Right kidney (tissue), 1 donor: ENCODE data around the gene RFX2.
"Not testable (repeated sequence)": the region's sequence is repeated elsewhere in the genome, so short reads cannot be mapped to it uniquely, and the experiment has no call there.

Experiments used
- DNase-seq: peaks from one replicate; pipeline ENCODE4 v3.0.0-alpha.2; 2016

The RFX2 gene

DNA sequence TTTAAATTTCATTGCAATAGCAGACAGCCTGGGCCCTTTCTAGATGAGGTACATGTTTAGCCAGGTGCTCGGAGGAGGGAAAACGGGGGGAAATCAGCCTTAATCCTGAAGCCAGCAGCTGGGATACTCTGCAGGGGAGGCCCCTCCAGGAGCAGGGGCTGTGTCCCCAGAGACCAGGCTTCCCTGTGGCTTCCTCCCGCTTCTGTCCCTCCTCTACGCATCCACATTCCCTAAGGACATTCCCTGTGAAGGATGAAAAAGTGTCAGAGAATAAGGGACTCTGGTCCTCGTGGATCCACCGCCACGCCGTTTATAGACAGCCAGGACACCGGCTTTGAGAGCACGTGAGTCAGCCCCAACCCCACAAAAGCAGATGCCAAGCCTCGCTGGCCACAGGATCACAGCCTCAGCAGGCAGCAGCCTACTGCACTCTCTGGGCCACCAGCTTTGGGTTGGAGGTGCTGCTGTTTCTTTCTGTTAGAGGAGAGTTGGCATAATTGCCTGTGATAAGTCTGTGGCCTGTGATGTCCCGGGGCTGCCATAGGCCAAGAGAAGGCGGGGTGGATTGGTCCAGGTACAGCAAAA, 95.7 kb downstream of the RFX2 start:
- no peak for DNase-seq

DNA sequence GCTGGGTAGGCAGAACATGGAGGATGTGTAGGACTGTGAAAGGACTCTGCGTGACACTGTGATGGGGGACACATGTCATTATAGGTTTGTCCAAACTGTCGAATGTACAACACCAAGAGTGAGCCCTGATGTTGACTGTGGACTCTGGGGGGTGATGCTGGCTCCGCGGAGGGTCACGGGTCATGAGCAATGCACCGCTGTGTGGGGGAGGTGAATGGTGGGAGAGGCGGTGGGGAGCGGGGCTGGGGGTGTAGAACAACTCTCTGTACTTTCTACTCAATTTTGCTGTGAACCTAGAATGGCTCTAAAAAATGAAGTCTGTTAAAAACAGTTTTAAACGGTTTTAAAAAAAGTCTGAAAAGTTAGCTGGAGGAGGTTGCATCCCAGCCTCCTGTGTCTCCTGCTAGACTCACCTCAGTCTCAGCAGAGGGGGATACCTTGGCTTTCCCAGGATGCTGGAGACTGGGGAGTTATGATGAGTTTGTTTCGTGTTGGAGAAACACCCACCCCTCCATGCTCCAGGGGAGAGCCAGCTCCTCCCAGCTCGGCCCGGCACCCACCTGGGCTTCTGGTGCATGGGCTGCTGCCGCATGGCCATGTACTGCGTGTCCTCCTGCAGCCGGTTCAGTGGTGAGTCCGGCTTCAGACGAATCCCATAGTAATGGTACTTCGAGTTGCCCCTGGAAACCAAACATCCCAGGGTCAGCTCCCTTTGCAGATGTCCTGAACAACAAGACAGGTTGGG, 97.7 kb downstream of the RFX2 start:
- DNase-seq: no peak

DNA sequence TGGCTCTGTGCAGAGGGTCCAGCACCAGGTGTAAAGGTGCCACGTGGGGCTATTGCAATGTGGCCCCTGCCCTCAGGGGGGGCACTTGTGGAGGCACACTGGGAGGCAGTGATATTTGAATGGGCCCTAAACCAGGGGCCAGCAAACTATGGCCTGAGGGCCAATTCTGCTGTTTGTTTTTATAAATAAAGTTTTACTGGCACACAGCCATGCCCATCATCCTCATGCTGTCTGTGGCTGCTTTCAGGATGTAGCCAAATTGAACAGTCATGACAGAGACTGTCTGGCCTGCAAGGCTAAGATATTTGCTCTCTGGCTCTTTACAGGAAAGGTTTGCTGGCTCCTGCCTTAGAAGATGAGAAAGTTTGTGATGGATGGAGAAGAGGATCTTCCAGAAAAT, 98.5 kb downstream of the RFX2 start:
- DNase-seq: no peak

DNA sequence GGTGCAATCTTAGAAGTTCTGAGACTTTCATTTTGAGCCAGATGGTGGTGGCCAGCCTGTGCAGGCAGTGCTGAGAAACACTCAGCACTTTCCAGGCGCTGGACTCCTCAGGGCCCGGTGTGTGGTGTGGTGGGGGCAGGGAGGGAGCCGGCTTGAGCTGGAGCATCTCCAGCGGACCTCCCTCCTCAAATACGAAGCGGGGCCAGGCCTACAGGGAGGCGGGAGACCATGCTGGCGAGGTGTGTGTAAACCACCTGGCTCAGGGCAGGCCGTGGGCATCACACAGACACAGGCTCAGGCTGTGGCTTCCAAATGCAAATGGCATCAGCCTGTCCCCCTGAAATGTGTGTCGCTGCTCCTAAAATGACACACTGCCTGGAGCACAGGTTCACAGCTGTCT, 99.1 kb downstream of the RFX2 start:
- no peak for DNase-seq

DNA sequence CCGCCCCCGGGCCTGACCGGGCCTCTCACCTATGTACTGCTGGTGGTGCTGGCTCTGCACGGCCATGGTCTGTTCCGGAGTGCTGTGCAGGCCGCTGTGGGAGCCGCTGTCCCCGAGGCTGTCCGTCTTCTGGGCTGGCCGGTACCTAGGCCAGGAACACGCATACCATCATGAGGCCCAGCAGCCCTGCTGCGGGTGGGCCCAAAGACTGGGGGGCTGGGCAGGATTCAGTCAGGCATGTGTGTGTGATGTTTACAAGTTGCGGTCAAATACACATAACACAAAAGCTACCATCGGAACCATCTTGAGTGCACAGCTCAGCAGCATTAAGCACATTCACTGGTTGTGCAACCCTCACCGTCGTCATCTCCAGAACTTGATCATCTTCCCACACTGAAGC, 100.2 kb downstream of the RFX2 start:
- DNase-seq: no peak

DNA sequence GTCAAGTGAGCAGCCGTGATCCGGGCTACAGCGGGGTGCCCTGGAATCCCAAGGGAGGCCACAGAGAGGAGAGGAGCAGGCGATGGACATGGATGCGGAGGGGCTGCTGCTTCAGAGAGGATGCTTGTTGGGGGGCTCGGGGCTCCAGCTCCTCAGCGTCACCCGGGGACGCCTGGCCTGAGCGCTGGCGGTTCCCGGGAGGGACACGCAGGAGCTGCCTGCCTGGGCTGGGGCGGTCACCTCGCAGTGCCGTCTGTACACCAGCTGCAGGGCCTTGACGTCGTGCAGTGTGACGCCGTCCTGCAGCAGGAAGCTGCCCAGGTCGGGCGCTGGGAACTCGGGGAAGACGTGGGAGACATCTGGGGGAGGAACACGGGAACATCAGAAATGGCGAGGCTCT, 102.4 kb downstream of the RFX2 start:
- DNase-seq: no peak

DNA sequence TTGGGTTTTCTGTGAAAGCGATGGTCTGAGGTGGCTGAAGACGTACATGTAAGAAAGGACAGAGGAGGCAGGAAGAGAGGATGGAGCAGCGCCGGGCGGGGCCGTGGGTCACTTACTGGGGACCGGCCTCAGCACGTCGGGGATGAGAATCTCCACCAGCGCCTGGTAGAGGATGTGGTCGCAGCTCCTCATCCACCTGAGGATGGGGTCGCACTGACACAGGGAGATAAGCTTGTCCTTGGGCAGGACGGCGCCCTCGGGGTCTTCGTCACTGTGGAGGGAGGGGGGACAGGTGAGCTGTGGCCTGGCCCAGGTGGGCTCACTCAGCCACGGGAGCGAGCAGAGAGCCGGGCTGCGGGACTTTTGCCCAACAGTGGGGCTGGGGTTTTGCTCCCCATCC, 103.4 kb downstream of the RFX2 start:
- DNase-seq: no peak

DNA sequence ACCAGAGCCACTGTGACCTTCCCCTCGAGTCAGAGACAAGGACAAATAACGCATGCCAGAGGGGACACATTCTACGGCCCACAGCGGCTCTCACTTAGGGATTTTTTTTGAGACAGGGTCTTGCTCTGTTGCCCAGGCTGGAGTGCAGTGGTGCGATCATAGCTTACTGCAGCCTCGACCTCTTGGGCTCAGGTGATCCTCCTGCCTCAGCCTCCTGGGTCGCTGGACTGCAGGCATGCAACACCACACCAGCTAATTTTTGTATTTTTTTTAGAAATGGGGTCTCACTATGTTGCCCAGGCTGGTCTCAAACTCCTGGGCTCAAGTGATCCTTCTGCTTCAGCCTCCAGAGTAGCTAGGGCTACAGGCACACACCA, 104.2 kb downstream of the RFX2 start:
- not testable (repeated sequence) for DNase-seq

DNA sequence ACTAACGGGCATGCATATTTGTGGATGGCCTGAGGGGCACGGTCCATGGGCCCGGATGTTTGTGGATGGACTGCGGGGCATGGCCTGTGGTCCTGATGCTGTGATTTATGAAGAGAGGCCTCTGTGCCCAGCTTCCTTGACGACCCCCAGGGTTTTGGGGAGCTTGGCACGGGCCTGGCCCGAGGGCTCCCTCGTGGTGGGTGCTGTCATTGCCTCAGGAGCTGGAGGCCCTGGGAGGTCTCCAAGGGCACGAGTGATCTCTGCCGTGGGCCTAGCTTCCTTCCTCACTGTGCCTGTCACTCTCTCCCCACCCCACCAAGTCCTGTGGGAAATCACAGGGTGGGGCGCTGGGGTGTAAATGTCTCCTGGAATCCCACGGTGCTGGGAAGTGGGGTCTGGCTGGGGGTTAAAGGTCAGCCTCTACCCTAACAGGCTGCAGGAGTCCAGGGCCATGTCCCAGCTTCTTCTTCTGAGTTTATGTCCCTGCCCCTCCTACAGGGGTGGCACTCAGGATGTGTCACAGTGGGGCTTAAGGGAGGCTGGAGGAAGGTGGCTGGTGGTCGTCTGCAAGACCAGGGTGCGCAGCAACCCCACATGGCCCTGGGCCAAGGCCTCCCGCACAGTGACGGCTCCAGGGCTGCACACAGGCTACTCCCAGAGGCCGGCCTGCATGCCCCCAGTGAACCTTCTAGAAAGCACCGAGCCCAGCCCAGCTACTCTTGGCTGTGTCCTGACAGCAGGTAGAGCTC, 104.8 kb downstream of the RFX2 start:
- no peak for DNase-seq

DNA sequence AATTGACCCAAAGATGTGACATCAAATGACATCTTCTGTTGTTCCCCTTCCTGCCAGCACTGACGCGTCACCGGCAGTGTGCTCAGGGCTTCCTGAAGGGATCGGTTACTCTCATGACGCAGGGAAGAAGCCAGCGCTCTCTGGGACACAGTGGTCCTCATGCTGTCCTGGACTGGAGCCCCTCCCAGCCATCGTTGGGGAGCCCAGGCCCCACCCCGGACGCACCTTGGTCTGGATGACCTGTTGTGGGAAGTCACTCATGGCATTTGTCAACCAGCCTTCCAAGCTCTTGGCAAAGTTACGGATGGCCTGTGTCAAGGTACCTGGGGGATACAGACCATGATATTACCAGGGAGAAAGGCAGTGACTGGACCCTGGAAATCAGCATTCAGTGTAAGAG, 106.3 kb downstream of the RFX2 start:
- no peak for DNase-seq

DNA sequence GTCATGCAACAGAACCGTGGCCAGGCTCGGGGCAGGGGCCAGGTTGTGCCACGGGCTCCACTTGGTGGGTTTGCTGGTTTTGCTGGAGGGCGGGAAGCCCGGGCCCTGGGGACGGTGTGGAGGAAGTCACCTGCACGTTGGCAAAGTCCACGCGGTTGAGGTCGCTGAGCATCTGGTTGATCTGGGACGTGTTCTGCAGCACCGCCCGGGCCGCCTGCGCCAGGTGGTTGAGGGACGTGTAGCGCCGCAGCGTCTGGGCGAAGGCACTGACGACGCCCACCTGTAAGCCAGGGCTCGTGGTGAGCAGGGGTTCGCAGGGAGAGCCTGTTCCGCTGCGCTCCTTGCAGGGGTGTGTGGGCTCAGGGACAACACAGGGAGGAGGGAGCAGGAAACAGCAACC, 107.7 kb downstream of the RFX2 start:
- no peak for DNase-seq

DNA sequence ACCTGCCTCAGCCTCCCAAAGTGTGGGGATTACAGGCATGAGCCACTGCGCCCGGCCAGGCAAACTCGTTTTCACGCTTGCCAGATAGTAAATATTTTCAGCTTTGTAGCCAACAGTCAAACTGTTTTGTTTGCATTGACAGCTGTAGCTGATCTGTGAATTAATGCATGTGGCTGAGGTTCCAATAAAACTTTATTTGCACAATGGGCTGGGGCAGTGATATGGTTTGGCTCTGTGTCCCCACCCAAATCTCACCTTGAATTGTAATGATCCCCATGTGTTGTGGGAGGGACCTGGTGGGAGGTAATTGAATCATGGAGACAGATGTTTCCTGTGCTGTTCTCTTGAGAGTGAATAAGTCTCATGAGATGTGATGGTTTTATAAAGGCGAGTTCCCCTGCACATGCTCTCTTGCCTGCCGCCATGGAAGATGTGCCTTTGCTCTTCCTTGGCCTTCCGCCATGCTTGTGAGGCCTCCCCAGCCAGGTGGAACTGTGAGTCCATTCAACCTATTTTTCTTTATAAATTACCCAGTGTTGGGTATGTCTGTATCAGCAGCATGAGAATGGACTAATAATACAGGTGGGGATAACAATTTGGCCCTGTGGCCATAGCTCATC, 110.0 kb downstream of the RFX2 start:
- no peak for DNase-seq

DNA sequence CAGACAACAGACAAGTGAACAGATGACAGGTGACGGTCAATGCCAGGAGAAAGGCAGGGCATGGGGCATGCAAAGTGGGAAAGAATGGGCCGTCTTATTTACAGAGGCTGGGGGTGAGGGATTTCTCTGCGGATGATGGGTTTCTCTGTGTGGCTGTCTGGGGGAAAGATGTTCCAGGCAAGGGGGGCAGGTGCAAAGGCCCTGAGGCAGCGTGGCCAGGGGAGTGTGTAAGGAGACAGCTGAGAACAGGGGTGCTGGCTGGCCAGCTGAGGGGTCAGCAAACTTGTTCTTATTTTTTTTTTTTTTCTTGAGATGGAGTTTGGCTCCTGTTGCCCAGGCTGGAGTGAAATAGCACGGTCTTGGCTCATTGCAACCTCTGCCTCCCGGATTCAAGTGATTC, 110.6 kb downstream of the RFX2 start:
- no peak for DNase-seq

DNA sequence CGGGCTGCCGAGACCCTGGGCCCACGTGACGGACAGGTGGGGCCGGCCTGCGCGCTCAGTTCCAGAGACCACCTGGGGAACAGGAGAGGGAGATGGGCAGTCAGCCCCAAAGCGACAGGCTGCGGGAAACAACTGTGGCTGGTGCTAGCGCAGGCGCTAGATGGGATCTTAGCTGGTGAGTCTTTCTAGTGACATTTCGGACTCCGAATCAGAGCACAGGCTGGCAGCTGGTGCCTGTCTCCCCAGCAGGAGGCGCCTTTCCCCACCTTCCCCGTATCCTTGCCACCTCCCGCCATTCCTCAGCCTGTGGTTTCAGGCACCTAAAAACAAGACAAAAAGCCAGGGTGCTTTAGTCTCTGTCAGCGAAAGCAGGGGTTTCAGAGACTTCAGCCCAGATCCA, 112.9 kb downstream of the RFX2 start:
- DNase-seq: no peak

DNA sequence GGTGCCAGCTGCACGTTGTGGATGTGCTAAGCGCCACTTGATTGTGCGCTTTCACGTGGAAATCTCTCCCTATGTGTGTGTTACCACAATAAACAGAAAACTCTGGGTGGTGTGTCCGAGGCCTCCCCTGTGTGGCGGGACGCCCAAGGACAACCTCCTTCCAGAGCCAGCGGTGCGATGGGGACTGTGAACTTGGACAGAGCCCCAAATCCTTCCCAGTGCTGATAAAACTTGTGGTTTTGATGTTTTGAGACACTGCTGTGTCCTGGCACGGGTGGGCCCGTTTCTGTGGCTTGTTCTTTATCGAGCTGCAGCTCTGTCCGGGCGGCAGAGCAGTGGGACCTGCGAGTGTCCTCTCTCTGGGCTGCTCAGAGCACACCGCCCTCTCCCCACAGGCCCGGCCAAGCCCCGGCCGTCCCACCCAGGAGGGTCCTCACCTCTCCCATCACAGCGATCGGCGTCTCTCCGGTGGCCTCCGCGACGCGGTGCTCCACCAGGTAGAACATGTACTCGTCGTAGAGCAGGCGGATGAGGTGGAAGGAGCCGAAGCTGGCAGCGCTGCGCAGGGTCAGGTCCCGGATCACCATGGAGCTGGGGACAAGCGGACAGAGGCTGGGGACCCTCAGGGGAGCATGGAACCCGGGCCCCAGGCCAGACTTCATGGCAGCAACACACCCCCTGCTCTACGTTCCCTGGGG, 113.5 kb downstream of the RFX2 start:
- DNase-seq: no peak

DNA sequence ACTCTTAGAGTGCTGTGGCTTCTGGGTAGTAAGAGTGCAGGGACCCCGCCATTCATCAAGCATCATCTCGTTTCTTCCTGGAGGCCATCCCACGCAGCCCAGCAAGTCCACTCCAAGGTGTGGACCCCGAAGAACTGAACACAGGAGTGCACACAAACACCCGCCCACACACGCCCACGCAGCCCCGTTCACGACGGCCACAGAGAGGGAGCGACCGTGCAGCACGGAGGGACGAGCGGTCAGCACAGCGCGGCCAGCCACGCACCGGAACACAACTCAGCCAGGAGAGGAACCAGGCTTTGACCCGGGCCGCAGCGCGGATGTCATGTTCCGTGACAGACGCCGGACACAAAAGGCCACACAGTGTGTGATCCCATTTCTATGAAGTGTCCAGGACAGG, 114.2 kb downstream of the RFX2 start:
- no peak for DNase-seq

DNA sequence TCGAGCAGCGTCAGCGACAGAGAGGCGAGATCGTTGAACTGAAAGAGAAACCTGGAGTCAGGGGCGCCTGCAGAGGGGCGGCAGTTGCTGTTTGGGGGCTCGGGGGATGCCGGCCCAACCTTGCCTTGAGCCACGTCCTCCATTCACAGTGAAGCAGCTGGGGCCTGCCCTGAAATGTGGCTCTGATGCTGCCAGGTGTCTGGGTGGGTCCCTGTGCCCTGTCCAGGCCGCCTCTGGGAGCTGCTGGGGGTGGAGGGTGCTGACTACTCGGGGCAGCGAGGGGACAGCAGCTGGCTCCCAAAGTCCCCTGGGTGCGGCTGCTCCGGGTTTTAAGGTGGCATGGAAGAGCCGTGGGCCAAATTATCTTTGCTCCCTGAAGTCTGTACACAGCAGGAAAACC, 114.7 kb downstream of the RFX2 start:
- no peak for DNase-seq

DNA sequence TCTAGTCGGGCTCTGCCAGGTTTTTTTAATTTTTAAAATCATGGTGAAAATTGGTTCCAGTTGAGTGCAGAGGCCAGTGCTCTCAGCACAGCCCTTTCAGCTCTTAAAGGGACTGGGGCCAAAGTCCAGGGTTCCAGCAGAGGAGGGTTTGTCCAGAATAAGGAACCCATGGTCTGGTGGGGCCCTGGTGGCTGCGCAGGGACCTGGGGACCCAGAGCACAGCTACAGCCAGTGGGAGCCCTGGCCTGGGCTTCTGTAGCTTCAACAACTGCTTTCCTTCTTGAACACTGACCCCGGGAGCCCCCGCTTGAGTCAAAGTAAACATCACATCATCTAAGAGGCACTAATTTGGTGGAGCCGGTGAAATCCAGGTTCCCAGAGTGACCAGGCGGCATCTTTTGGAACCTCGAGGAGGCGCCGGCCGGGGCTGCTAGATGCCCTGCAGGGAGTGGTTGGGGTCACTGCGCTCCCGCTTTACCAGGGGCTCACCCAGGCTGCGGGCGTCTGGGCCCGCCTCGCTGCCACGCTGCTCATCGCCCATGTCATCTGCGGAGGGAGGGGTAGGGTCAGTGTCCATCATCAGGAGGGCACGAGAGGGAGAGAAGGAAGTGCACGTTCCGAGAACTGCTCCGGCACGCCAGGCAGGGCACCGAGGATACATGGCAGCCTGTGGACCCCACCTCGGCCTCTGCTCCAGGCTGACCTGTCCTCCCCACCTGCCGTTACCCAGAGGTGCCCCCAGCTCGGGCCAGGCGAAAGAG, 115.7 kb downstream of the RFX2 start:
- no peak for DNase-seq

DNA sequence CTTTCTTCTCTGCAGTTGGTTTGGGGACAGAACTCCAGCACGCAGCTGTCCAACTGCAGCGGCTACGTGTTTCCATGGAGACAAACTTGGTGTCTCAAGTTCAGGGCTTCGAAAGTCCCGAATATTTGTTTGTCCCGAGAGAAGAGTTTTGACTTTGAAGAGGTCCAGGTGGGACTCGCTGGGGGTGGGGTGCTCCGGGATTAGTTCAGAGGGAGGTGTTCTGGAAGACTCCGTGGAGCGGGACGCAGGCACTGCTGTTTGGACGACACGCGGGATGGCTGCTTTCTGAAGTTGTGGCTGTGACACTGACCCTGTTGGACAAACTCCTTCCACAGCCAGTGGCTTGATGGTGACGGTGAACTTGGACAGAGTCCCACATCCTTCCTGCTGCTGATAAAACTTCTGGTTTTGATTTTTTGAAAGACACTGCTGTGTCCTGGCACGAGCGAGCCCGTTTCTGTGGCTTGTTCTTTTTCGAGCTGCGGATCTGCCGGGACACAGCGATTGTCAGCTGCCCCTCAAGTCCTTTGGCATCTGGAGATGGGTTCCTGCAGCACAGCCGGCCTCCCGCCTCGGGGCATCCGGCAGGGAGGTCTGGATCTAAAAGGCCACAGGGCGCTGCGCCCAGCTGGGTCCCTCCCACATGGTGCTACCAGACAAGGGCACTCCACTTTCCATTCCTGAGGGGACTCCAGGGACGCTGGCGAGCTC, 116.5 kb downstream of the RFX2 start:
- peak; percentile 53 for DNase-seq

DNA sequence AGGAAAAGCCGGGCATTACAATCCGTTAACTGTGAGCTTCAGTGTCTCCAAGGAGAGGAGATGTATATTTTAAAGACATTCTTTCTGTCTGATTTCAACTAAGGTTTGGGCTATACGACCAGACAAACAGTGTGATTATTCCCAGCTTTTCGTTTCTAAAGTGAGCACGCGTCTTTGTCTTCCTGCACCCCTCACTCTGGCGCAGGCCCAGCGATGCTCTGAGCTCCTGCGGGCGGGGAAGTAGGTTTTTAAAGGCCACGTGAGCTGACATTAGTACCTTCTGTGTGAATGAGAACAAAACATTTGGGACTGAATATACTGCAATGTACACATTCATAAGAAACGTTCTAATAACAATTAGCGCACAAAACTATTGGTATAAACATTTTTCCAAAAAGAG, 117.1 kb downstream of the RFX2 start:
- no peak for DNase-seq

DNA sequence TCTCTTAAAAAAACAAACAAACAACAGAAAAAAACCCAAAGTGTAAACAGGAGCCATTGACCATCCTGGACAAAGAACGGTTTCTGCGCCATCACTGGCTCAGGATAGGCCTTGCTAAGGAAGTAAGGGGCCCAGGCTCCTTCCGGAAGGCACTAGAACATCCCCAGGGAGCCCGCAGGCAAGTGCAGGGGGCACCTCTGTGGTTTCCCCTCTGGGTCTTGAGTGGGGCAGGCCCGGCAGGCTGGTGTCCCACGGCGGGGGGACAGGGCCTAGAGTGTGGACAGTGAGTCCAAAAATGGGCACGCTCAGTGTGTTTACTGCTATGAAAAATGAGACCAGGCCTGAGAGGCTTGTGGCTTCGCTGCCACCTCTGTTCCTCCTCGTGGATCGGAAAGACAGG, 117.5 kb downstream of the RFX2 start:
- DNase-seq: no peak
